Osteoblast (primary cell): ENCODE data around the gene CAMK1G. TPM values are rescaled to one million over a fixed set of nuclear protein-coding genes. Genes with fewer than 3 reads are reported as not detected.

Source experiments
- DNase-seq: peaks from one replicate; pipeline ENCODE4 v3.0.0; 2011; ENCODE audit warnings: low spot score, mixed read lengths; ENCODE audit not compliant: insufficient read length; ENCODE audit errors: missing footprints
- H2AFZ ChIP-seq: 2 replicates; pipeline ENCODE4 v1.6.0; 2011; ENCODE audit warnings: mild to moderate bottlenecking, low read length
- H3K27ac ChIP-seq: 2 replicates; pipeline ENCODE4 v1.5.1; 2011; ENCODE audit warnings: mild to moderate bottlenecking, low read depth, low read length, moderate library complexity
- H3K27me3 ChIP-seq: 2 replicates; pipeline ENCODE4 v1.6.0; 2012; ENCODE audit warnings: mild to moderate bottlenecking, control low read depth, inconsistent platforms, low read length, moderate library complexity; ENCODE audit not compliant: insufficient read depth
- H3K36me3 ChIP-seq: 2 replicates; pipeline ENCODE4 v1.5.1; 2011; ENCODE audit warnings: mild to moderate bottlenecking, low read length, control low read depth, moderate library complexity; ENCODE audit not compliant: insufficient read depth
- H3K4me1 ChIP-seq: 2 replicates; pipeline ENCODE4 v1.5.1; 2011; ENCODE audit warnings: mild to moderate bottlenecking, low read length, control low read depth, moderate library complexity; ENCODE audit not compliant: insufficient read depth
- H3K4me2 ChIP-seq: 2 replicates; pipeline ENCODE4 v1.6.0; 2011; ENCODE audit warnings: mild to moderate bottlenecking, low read length; ENCODE audit not compliant: insufficient read depth
- H3K4me3 ChIP-seq: fragments of 200-600 bp; sonication (generic); 3 replicates; pipeline ENCODE4 v1.5.1; 2012; ENCODE audit warnings: mild to moderate bottlenecking, low read length, inconsistent platforms; ENCODE audit not compliant: insufficient read depth
- H3K79me2 ChIP-seq: 2 replicates; pipeline ENCODE4 v1.6.0; 2012; ENCODE audit warnings: mild to moderate bottlenecking, low read length, control low read depth, inconsistent platforms; ENCODE audit not compliant: insufficient read depth
- H3K9me3 ChIP-seq: 2 replicates; pipeline ENCODE4 v1.5.1; 2011; ENCODE audit warnings: low read depth, low read length, control low read depth
- H4K20me1 ChIP-seq: 2 replicates; pipeline ENCODE4 v1.6.0; 2012; ENCODE audit warnings: mild to moderate bottlenecking, low read length, control low read depth; ENCODE audit not compliant: insufficient read depth
- CTCF ChIP-seq: IDR thresholded peaks from 2 replicates; pipeline ENCODE4 v1.5.1; 2011; ENCODE audit warnings: mild to moderate bottlenecking, low read depth, low read length, moderate library complexity; ENCODE audit errors: extremely low read depth
- total RNA-seq: library from RNA; depleted of rRNA; stranded (reverse); fragments of >200 nt; gene quantifications from 2 replicates; pipeline ENCODE4 v1.2.3, GENCODE V29; 2012

The CAMK1G gene
- total RNA-seq, 1 donor, result 0.72 TPM

- H2AFZ ChIP-seq, result peak within 1 kb of the TSS; percentile 77
- H3K4me1 ChIP-seq, result peaks cover 53% of the 10 kb centered on the region
- peak within 1 kb of the TSS; percentile 64 for H3K27ac ChIP-seq
- no peaks in the 10 kb centered on the region for H3K79me2 ChIP-seq
- no peaks in the 10 kb centered on the region for H3K9me3 ChIP-seq
- H3K4me2 ChIP-seq, result peak within 1 kb of the TSS; percentile 5
- no peak for TF ChIP-seq CTCF
- H3K36me3 ChIP-seq, result no peaks in the 10 kb centered on the region
- no peak within 1 kb of the TSS for H3K4me3 ChIP-seq
- H3K27me3 ChIP-seq, result no peaks in the 10 kb centered on the region
- H4K20me1 ChIP-seq, result no peaks in the 10 kb centered on the region
- no peak for DNase-seq
Measured at GRCh38 chr1:209652121-209652735, 68.7 kb downstream of the CAMK1G start, which contains the start of gene LAMB3. LAMB3 (minus strand) TSS chr1:209652425; CDS start chr1:209650944, 1,481 bp downstream.

- TF ChIP-seq CTCF, result no peak
- H3K27ac ChIP-seq, result no peak overlapping the region
- no peak overlapping the region for H3K4me3 ChIP-seq
- no peaks in the 10 kb centered on the region for H3K36me3 ChIP-seq
- no peaks in the 10 kb centered on the region for H3K27me3 ChIP-seq
- H4K20me1 ChIP-seq, result no peaks in the 10 kb centered on the region
- H3K79me2 ChIP-seq, result no peaks in the 10 kb centered on the region
- no peak overlapping the region for H2AFZ ChIP-seq
- H3K4me2 ChIP-seq, result no peak overlapping the region
- peaks cover 46% of the 10 kb centered on the region for H3K4me1 ChIP-seq
- peak; percentile 82 for DNase-seq
- no peaks in the 10 kb centered on the region for H3K9me3 ChIP-seq
Measured at GRCh38 chr1:209652873-209653401, 69.4 kb downstream of the CAMK1G start.

GRCh38 chr1:209653915-209654351 is 70.4 kb downstream of the CAMK1G start:
- Histone ChIP-seq H3K4me1 (peaks cover 36% of the 10 kb centered on the region), H2AFZ (no peak overlapping the region), H3K27ac (no peak overlapping the region), H3K79me2 (no peaks in the 10 kb centered on the region), H3K4me3 (no peak overlapping the region), H4K20me1 (no peaks in the 10 kb centered on the region), H3K9me3 (no peaks in the 10 kb centered on the region), H3K4me2 (no peak overlapping the region), H3K36me3 (no peaks in the 10 kb centered on the region), H3K27me3 (no peaks in the 10 kb centered on the region)
- no peak for TF ChIP-seq CTCF
- no peak for DNase-seq

GRCh38 chr1:209655411-209656231 is 72.1 kb downstream of the CAMK1G start:
- TF ChIP-seq CTCF, result no peak
- DNase-seq, result no peak
- H3K4me2 ChIP-seq, result no peak overlapping the region

More at GRCh38 chr1:209655411-209656231, 72.1 kb downstream of the CAMK1G start:
- Histone ChIP-seq H4K20me1 (no peaks in the 10 kb centered on the region), H3K27me3 (no peaks in the 10 kb centered on the region), H3K4me1 (peaks cover 24% of the 10 kb centered on the region), H3K36me3 (no peaks in the 10 kb centered on the region), H3K4me3 (no peak overlapping the region), H3K79me2 (no peaks in the 10 kb centered on the region), H3K27ac (no peak overlapping the region), H2AFZ (no peak overlapping the region), H3K9me3 (no peaks in the 10 kb centered on the region)
